H1 (cell line): Measurements from ENCODE around the gene TRDN. TPM values are rescaled to one million over a fixed set of nuclear protein-coding genes. Genes with fewer than 3 reads are reported as not detected.

Experiments
- CTCF ChIA-PET: fragments of 300-600 bp; sonication (Branson Sonifier 250); formaldehyde crosslinking; loops from one replicate; lab custom pipeline; 2021; ENCODE audit not compliant: partially characterized antibody; lab: Charles Lee
- POLR2A ChIA-PET: fragments of 300-600 bp; sonication (Branson Sonifier 250); formaldehyde crosslinking; loops from one replicate; lab custom pipeline; 2021; ENCODE audit warnings: inconsistent platforms; ENCODE audit not compliant: partially characterized antibody; lab: Charles Lee
- DNase-seq, 2 experiments: peaks; one replicate each; pipeline versions ENCODE4 v3.0.0 to v3.0.0-alpha.2; 2010 to 2022; ENCODE audit warnings: low spot score in 2 of 2, low read depth in 1 of 2, mixed read lengths in 1 of 2
- FAIRE-seq: peaks from 2 replicates; lab custom pipeline; 2011; peaks lifted over from hg19 to GRCh38; lab: Jason Lieb, UNC
- H2AFZ ChIP-seq: 2 replicates; pipeline ENCODE4 v1.8.1; 2012; ENCODE audit warnings: low read length, inconsistent platforms
- H2AK5ac ChIP-seq: 2 replicates; pipeline ENCODE4 v1.6.1; 2013; ENCODE audit warnings: low read depth, low read length
- H2BK120ac ChIP-seq: replicated peaks from 2 replicates; pipeline ENCODE3; 2013; ENCODE audit warnings: low read depth, low read length, inconsistent platforms
- H2BK12ac ChIP-seq: 2 replicates; pipeline ENCODE4 v1.6.1; 2013; ENCODE audit warnings: low read depth, low read length
- H2BK15ac ChIP-seq: 2 replicates; pipeline ENCODE4 v1.6.1; 2013; ENCODE audit warnings: low read length
- H2BK20ac ChIP-seq: 2 replicates; pipeline ENCODE4 v1.6.1; 2013; ENCODE audit warnings: low read length
- H2BK5ac ChIP-seq: 2 replicates; pipeline ENCODE4 v1.6.1; 2013; ENCODE audit warnings: low read depth, low read length
- H3K14ac ChIP-seq: 2 replicates; pipeline ENCODE4 v1.6.1; 2013; ENCODE audit warnings: inconsistent platforms; ENCODE audit not compliant: insufficient read length
- H3K18ac ChIP-seq: 2 replicates; pipeline ENCODE4 v1.6.1; 2013; ENCODE audit warnings: low read length; ENCODE audit errors: extremely low read depth
- H3K23ac ChIP-seq: 2 replicates; pipeline ENCODE4 v1.6.1; 2013; ENCODE audit warnings: inconsistent platforms; ENCODE audit not compliant: insufficient read length
- H3K23me2 ChIP-seq: 2 replicates; pipeline ENCODE4 v1.6.1; 2013; ENCODE audit warnings: low read depth, low read length
- H3K27ac ChIP-seq: 2 replicates; pipeline ENCODE4 v1.6.1; 2011; ENCODE audit warnings: low read depth, low read length, inconsistent platforms
- H3K27me3 ChIP-seq, 4 experiments: replicated peaks in 1 of 4; 1 replicate in 1 of 4; 2 replicates in 3 of 4; pipeline versions ENCODE4 v1.6.1 to v1.8.1; 2011 to 2013; ENCODE audit warnings: low read length in 3 of 4, mild to moderate bottlenecking in 3 of 4, inconsistent platforms in 2 of 4, mixed read lengths in 2 of 4, moderate library complexity in 1 of 4; ENCODE audit not compliant: control insufficient read depth in 3 of 4, insufficient read depth in 3 of 4; ENCODE audit errors: extremely low read depth in 1 of 4
- H3K36me3 ChIP-seq, 4 experiments: 2 replicates each; pipeline versions ENCODE4 v1.6.1 to v1.8.1; 2011 to 2013; ENCODE audit warnings: mild to moderate bottlenecking in 4 of 4, low read length in 3 of 4, moderate library complexity in 2 of 4, control low read depth in 1 of 4, inconsistent platforms in 1 of 4; ENCODE audit not compliant: insufficient read depth in 4 of 4, control insufficient read depth in 2 of 4
- H3K4ac ChIP-seq: replicated peaks from 2 replicates; pipeline ENCODE3; 2013; ENCODE audit warnings: low read length, low read depth, mixed read lengths, inconsistent platforms; ENCODE audit not compliant: insufficient read length
- H3K4me1 ChIP-seq, 4 experiments: replicated peaks in 1 of 4; 1 replicate in 1 of 4; 2 replicates in 3 of 4; pipeline versions ENCODE4 v1.6.1 to v1.8.1; 2011 to 2013; ENCODE audit warnings: low read length in 3 of 4, inconsistent platforms in 2 of 4, mixed read lengths in 1 of 4; ENCODE audit not compliant: insufficient read depth in 4 of 4, control insufficient read depth in 3 of 4
- H3K4me2 ChIP-seq, 2 experiments: 2 replicates each; pipeline versions ENCODE4 v1.6.1 to v1.8.1; 2011 to 2013; ENCODE audit warnings: low read depth in 2 of 2, low read length in 2 of 2, control low read depth in 1 of 2, inconsistent platforms in 1 of 2, mild to moderate bottlenecking in 1 of 2; ENCODE audit not compliant: insufficient read depth in 1 of 2
- H3K4me3 ChIP-seq, 4 experiments: fragments of 200-600, 300-600 bp in 1 of 4; sonication (generic), shearing (Covaris generic), sonication (Bioruptor Twin) in 1 of 4; 2 replicates each; pipeline versions ENCODE4 v1.5.1 to v1.8.1; 2011 to 2016; ENCODE audit warnings: low read length in 4 of 4, low read depth in 3 of 4, control low read depth in 2 of 4, inconsistent platforms in 2 of 4, mild to moderate bottlenecking in 2 of 4, mixed read lengths in 1 of 4, moderate library complexity in 1 of 4; ENCODE audit not compliant: insufficient read depth in 2 of 4; ENCODE audit errors: extremely low read depth in 1 of 4
- H3K56ac ChIP-seq: replicated peaks from 2 replicates; pipeline ENCODE3; 2013; ENCODE audit warnings: low read depth, mild to moderate bottlenecking, mixed read lengths, low read length, inconsistent platforms; ENCODE audit not compliant: insufficient read length
- H3K79me1 ChIP-seq: 2 replicates; pipeline ENCODE4 v1.6.1; 2013; ENCODE audit warnings: low read depth, low read length, control low read depth
- H3K79me2 ChIP-seq, 2 experiments: 2 replicates each; pipeline versions ENCODE4 v1.6.1 to v1.8.1; 2012 to 2013; ENCODE audit warnings: low read length in 2 of 2, mild to moderate bottlenecking in 2 of 2, inconsistent platforms in 1 of 2; ENCODE audit not compliant: insufficient read depth in 2 of 2, control insufficient read depth in 1 of 2
- H3K9ac ChIP-seq, 4 experiments: replicated peaks in 1 of 4; 1 replicate in 1 of 4; 2 replicates in 3 of 4; pipeline versions ENCODE4 v1.6.1 to v1.8.1; 2011 to 2013; ENCODE audit warnings: low read depth in 3 of 4, low read length in 3 of 4, control low read depth in 2 of 4, mild to moderate bottlenecking in 2 of 4, moderate library complexity in 2 of 4, inconsistent platforms in 1 of 4; ENCODE audit errors: extremely low read depth in 1 of 4
- H3K9me3 ChIP-seq, 2 experiments: 2 replicates each; pipeline versions ENCODE4 v1.6.1 to v1.8.1; 2012 to 2013; ENCODE audit warnings: mild to moderate bottlenecking in 2 of 2, moderate library complexity in 2 of 2, control low read depth in 1 of 2, inconsistent platforms in 1 of 2, low read depth in 1 of 2, low read length in 1 of 2, mixed read lengths in 1 of 2; ENCODE audit not compliant: insufficient read depth in 2 of 2
- H4K20me1 ChIP-seq, 2 experiments: replicated peaks in 1 of 2; 2 replicates each; pipeline versions ENCODE3 to v1.8.1; 2011 to 2013; ENCODE audit warnings: inconsistent platforms in 2 of 2, low read length in 2 of 2, mild to moderate bottlenecking in 1 of 2; ENCODE audit not compliant: insufficient read depth in 2 of 2, control insufficient read depth in 1 of 2
- H4K5ac ChIP-seq: 2 replicates; pipeline ENCODE4 v1.6.1; 2013; ENCODE audit warnings: low read length, low read depth, mixed read lengths, inconsistent platforms; ENCODE audit not compliant: insufficient read length
- H4K8ac ChIP-seq: 2 replicates; pipeline ENCODE4 v1.8.0; 2013; ENCODE audit warnings: mild to moderate bottlenecking, moderate library complexity, low read length, inconsistent platforms; ENCODE audit not compliant: insufficient read depth; ENCODE audit errors: extremely low read depth
- H4K91ac ChIP-seq: replicated peaks from 2 replicates; pipeline ENCODE3; 2013; ENCODE audit warnings: low read length, mixed read lengths, inconsistent platforms; ENCODE audit not compliant: insufficient read length
- BACH1 ChIP-seq: IDR thresholded peaks from 2 replicates; pipeline ENCODE4 v1.6.1; 2012; ENCODE audit warnings: low read length, improper control_type of control experiment
- BRCA1 ChIP-seq: IDR thresholded peaks from 2 replicates; pipeline ENCODE4 v1.6.1; 2012; ENCODE audit warnings: low read depth, low read length, improper control_type of control experiment
- CHD2 ChIP-seq: IDR thresholded peaks from 2 replicates; pipeline ENCODE4 v1.6.1; 2012; ENCODE audit warnings: low read length, improper control_type of control experiment
- EGR1 ChIP-seq: IDR thresholded peaks from 2 replicates; pipeline ENCODE4 v1.6.1; 2011; ENCODE audit warnings: low read depth, low read length, borderline replicate concordance
- MAFK ChIP-seq: IDR thresholded peaks from 2 replicates; pipeline ENCODE4 v1.6.1; 2012; ENCODE audit warnings: low read depth, mild to moderate bottlenecking, improper control_type of control experiment, low read length
- POLR2A ChIP-seq, 2 experiments: IDR thresholded peaks; 1 replicate in 1 of 2; 2 replicates in 1 of 2; pipeline ENCODE4 v1.6.1; 2011; ENCODE audit warnings: low read depth in 2 of 2, low read length in 2 of 2, mild to moderate bottlenecking in 2 of 2; ENCODE audit errors: control extremely low read depth in 1 of 2
- TBP ChIP-seq: IDR thresholded peaks from 2 replicates; pipeline ENCODE4 v1.6.1; 2011; ENCODE audit warnings: low read depth, low read length, improper control_type of control experiment
- ZNF274 ChIP-seq: IDR thresholded peaks from 2 replicates; pipeline ENCODE4 v1.7.0; 2012; ENCODE audit warnings: low read length, borderline replicate concordance; ENCODE audit errors: extremely low read depth
- WGBS, 2 experiments: shearing (Covaris generic) in 1 of 2; methylation state at CpG; one replicate each; pipeline versions ENCODE4 v1.1.6 to v1.1.7; 2013 to 2015; ENCODE audit warnings: low lambda C conversion rate in 2 of 2, mixed read lengths in 2 of 2, inconsistent platforms in 1 of 2, low coverage in 1 of 2, missing lambda C conversion rate in 1 of 2; ENCODE audit not compliant: insufficient replicate concordance in 2 of 2, insufficient coverage in 1 of 2, insufficient read length in 1 of 2; ENCODE audit errors: extremely low coverage in 1 of 2, missing lambda C conversion rate in 1 of 2; 5-methylcytosine and 5-hydroxymethylcytosine counted together
- polyA plus RNA-seq, 7 experiments: library from polyadenylated mRNA; depleted of rRNA in 3 of 7; stranded (reverse) in 5 of 7; unstranded in 2 of 7; fragments of >200 nt in 5 of 7; fragments of 200-250 nt in 2 of 7; gene quantifications; 1 replicate in 5 of 7; 2 replicates in 1 of 7; 4 replicates in 1 of 7; pipeline versions ENCODE4 v1.2.1 to v1.2.3, GENCODE V29; 2011 to 2013; ENCODE audit warnings: missing spikeins in 2 of 7, mixed read lengths in 2 of 7
- total RNA-seq: library from RNA; stranded (reverse); fragmentation: NEBNext Ultra II Directional; extraction: Animal tissue kit (Norgen Biotek cat#: 25700); gene quantifications from 2 replicates; pipeline ENCODE4 v1.2.1, GENCODE V29; 2021
- TF ChIP-seq, protein P1 (sequence below): IDR thresholded peaks from 2 replicates; pipeline ENCODE4 v1.6.1; 2011; ENCODE audit warnings: low read depth, mild to moderate bottlenecking, low read length; ENCODE audit not compliant: insufficient read depth

TRDN gene
- total and polyA plus RNA-seq, 2 of the 8 experiments (the other 6 are each of a cell fraction or from before 2014, with no cell fraction given): 1.6 to 41.6 TPM

DNA sequence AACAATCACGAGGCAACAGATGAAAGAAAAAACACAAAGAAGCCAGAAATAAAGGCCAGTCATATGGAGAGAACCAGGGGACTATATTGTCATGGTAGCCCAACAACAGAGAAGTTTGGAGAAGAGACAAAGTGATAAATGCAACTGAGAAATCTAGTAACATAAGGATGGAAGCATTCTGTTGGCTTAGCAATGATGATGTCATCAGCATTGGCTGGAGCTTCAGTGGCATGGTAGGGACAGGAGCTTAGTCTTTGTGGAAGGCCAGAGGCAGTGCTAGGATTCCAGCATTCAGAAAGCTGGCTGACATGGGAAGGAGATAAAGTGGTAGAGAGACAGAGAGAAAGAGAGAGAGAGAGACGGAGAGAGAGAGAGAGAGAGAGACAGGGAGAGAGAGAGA is 276.4 kb downstream of the TRDN start:
- FAIRE-seq: no peak
- H3K9me3 ChIP-seq: no peaks in the 10 kb centered on the region

More for the DNA sequence above, 276.4 kb downstream of the TRDN start:
- no peak overlapping the region for H2BK15ac ChIP-seq
- H3K4ac ChIP-seq: no peak overlapping the region
- no peak overlapping the region for H4K8ac ChIP-seq
- H3K27me3 ChIP-seq: no peaks in the 10 kb centered on the region
- no peak overlapping the region for H4K91ac ChIP-seq
- no peak overlapping the region for H3K56ac ChIP-seq
- CTCF ChIA-PET: no interaction called here
- H3K23ac ChIP-seq: no peak overlapping the region
- H3K14ac ChIP-seq: no peak overlapping the region
- DNase-seq: no peak
- H2BK12ac ChIP-seq: no peak overlapping the region
- H3K4me2 ChIP-seq: no peak overlapping the region
- no peaks in the 10 kb centered on the region for H4K20me1 ChIP-seq
- H2BK20ac ChIP-seq: no peak overlapping the region
- H3K23me2 ChIP-seq: no peaks in the 10 kb centered on the region
- POLR2A ChIA-PET: no interaction called here
- H3K4me3 ChIP-seq: no peak overlapping the region
- H3K36me3 ChIP-seq: no peaks in the 10 kb centered on the region
- no peak overlapping the region for H2AK5ac ChIP-seq
- no peak overlapping the region for H3K9ac ChIP-seq
- WGBS, 2 experiments: 95% methylated on average over 2 of the region's 2 CpGs; no CpG with 5 or more reads in 1 of the 2 experiments
- H2BK120ac ChIP-seq: no peak overlapping the region
- H2BK5ac ChIP-seq: no peak overlapping the region
- no peak overlapping the region for H4K5ac ChIP-seq
- no peak overlapping the region for H2AFZ ChIP-seq
- no peaks in the 10 kb centered on the region for H3K79me2 ChIP-seq
- H3K4me1 ChIP-seq: no peaks in the 10 kb centered on the region
- H3K79me1 ChIP-seq: no peaks in the 10 kb centered on the region
- H3K18ac ChIP-seq: no peak overlapping the region
- no peak for TF ChIP-seq ZNF274
- no peak for TF ChIP-seq TBP
- no peak for TF ChIP-seq BRCA1
- TF ChIP-seq MAFK: no peak
- no peak for TF ChIP-seq POLR2A (IDR thresholded peaks at IDR 0.05; ENCODE audit: control extremely low read depth in 1 of 2, low read depth in 2 of 2, low read length in 2 of 2)
- no peak for TF ChIP-seq CHD2
- no peak for TF ChIP-seq BACH1
- TF ChIP-seq, protein P1, sequence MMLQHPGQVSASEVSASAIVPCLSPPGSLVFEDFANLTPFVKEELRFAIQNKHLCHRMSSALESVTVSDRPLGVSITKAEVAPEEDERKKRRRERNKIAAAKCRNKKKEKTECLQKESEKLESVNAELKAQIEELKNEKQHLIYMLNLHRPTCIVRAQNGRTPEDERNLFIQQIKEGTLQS: no peak
- TF ChIP-seq EGR1: no peak
- TF ChIP-seq, all 59 proteins: peak for 0
- no peak overlapping the region for H3K27ac ChIP-seq
